OCI-LY1 (cell line): Measurements from ENCODE around the gene NAA10.

Experiments
- H2AFZ ChIP-seq: fragments of 200-600 bp; sonication (generic), shearing (Covaris generic); 2 replicates; pipeline ENCODE4 v1.6.0; 2014; ENCODE audit warnings: antibody characterized with exemption, mild to moderate bottlenecking, low read length
- H3F3A ChIP-seq: fragments of 200-600 bp; sonication (generic), shearing (Covaris generic); 2 replicates; pipeline ENCODE4 v1.6.0; 2014; ENCODE audit warnings: mild to moderate bottlenecking, antibody characterized with exemption, low read length, moderate library complexity; ENCODE audit not compliant: insufficient read depth
- H3K27ac ChIP-seq: fragments of 200-600 bp; sonication (generic); 2 replicates; pipeline ENCODE4 v1.5.1; 2014; ENCODE audit warnings: low read length, mixed run types, mild to moderate bottlenecking, low read depth; ENCODE audit not compliant: poor library complexity, severe bottlenecking
- H3K27me3 ChIP-seq: fragments of 200-600 bp; sonication (generic); 2 replicates; pipeline ENCODE4 v1.6.0; 2014; ENCODE audit warnings: antibody characterized with exemption, mild to moderate bottlenecking, low read length, moderate library complexity; ENCODE audit not compliant: insufficient read depth
- H3K36me3 ChIP-seq: fragments of 200-600 bp; sonication (generic); 2 replicates; pipeline ENCODE4 v1.6.1; 2014; ENCODE audit warnings: mild to moderate bottlenecking, antibody characterized with exemption, low read length, moderate library complexity, mixed read lengths; ENCODE audit not compliant: insufficient read depth
- H3K4me1 ChIP-seq: fragments of 200-600 bp; sonication (generic); 2 replicates; pipeline ENCODE4 v1.5.1; 2014; ENCODE audit warnings: mild to moderate bottlenecking, low read length, moderate library complexity; ENCODE audit not compliant: insufficient read depth, severe bottlenecking
- H3K4me2 ChIP-seq: fragments of 200-600 bp; sonication (generic), shearing (Covaris generic); 2 replicates; pipeline ENCODE4 v1.6.1; 2014; ENCODE audit warnings: low read length
- H3K4me3 ChIP-seq: fragments of 200-600 bp; sonication (generic); 2 replicates; pipeline ENCODE4 v1.5.1; 2014; ENCODE audit warnings: low read length, low read depth, mild to moderate bottlenecking, mixed read lengths; ENCODE audit not compliant: poor library complexity, severe bottlenecking
- H3K79me2 ChIP-seq: fragments of 200-600 bp; shearing (Covaris generic); 2 replicates; pipeline ENCODE4 v1.6.1; 2016; ENCODE audit warnings: mixed run types, low read length, mixed read lengths; ENCODE audit not compliant: insufficient read depth
- H3K9ac ChIP-seq: fragments of 200-600 bp; sonication (generic), shearing (Covaris generic); 2 replicates; pipeline ENCODE4 v1.6.1; 2014; ENCODE audit warnings: mild to moderate bottlenecking, low read length, mixed read lengths
- H3K9me2 ChIP-seq: fragments of 200-600 bp; sonication (generic), shearing (Covaris generic); 2 replicates; pipeline ENCODE4 v1.6.1; 2014; ENCODE audit warnings: low read depth, mild to moderate bottlenecking, low read length, mixed read lengths
- H3K9me3 ChIP-seq: fragments of 200-600 bp; shearing (Covaris generic); 2 replicates; pipeline ENCODE4 v1.6.1; 2014; ENCODE audit warnings: low read length, mixed read lengths
- H4K20me1 ChIP-seq: fragments of 200-600 bp; sonication (generic), shearing (Covaris generic); 2 replicates; pipeline ENCODE4 v1.6.0; 2016; ENCODE audit warnings: mild to moderate bottlenecking, low read length; ENCODE audit not compliant: insufficient read depth
- EZH2 ChIP-seq: fragments of 200-600 bp; sonication (generic), shearing (Covaris generic); IDR thresholded peaks from 2 replicates; pipeline ENCODE4 v1.8.0; 2017; ENCODE audit warnings: borderline replicate concordance, mixed run types, mild to moderate bottlenecking, antibody characterized with exemption, low read length, moderate library complexity, mixed read lengths
- TF ChIP-seq, protein P1 (sequence below): fragments of 200-600 bp; sonication (generic), shearing (Covaris generic); IDR thresholded peaks from 2 replicates; pipeline ENCODE4 v1.5.1; 2017; ENCODE audit warnings: mild to moderate bottlenecking, antibody characterized with exemption, low read length, moderate library complexity, mixed read lengths

NAA10 gene

DNA sequence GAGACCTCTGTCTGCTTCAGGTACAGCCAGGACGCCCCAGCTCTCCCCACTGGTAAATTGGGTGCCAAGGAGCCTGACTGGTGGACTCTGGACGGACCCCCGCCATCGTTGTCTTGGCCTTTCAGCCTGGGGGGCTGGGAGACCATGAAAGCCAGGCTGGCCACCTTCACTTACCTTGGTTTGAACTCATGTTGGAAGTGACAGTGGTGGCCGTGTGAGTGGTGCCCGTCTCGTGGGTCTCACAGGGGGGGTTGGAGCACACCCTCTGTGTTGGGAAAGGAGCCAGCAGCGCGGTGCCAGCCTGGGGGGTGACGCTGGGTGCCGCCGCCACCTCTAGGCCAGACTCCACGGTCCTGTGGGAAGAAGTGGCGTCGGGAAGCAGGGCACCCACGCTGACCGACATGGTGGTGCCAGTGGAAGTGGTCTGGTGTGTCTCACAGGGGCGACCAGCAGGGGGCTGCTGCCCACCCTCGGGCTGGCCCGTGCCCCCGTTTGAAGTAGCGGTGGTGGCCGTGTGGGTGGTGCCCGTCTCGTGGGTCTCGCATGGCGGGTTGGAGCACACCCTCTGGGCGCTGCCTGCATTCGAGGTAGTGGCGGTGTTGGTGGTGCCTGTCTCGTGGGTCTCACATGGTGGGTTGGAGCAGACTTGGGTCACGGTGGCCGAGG lies 19.2 kb upstream of the NAA10 start:
- H3K36me3 ChIP-seq: peaks cover 94% of the 10 kb centered on the region
- no peak for TF ChIP-seq EZH2
- TF ChIP-seq, protein P1, sequence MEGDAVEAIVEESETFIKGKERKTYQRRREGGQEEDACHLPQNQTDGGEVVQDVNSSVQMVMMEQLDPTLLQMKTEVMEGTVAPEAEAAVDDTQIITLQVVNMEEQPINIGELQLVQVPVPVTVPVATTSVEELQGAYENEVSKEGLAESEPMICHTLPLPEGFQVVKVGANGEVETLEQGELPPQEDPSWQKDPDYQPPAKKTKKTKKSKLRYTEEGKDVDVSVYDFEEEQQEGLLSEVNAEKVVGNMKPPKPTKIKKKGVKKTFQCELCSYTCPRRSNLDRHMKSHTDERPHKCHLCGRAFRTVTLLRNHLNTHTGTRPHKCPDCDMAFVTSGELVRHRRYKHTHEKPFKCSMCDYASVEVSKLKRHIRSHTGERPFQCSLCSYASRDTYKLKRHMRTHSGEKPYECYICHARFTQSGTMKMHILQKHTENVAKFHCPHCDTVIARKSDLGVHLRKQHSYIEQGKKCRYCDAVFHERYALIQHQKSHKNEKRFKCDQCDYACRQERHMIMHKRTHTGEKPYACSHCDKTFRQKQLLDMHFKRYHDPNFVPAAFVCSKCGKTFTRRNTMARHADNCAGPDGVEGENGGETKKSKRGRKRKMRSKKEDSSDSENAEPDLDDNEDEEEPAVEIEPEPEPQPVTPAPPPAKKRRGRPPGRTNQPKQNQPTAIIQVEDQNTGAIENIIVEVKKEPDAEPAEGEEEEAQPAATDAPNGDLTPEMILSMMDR: no peak
- H3K9me2 ChIP-seq: no peaks in the 10 kb centered on the region
- no peaks in the 10 kb centered on the region for H3K9me3 ChIP-seq
- no peaks in the 10 kb centered on the region for H3K4me1 ChIP-seq
- H3K9ac ChIP-seq: no peak overlapping the region
- H3K27me3 ChIP-seq: no peaks in the 10 kb centered on the region
- H3F3A ChIP-seq: no peaks in the 10 kb centered on the region
- H3K27ac ChIP-seq: no peak overlapping the region
- H3K79me2 ChIP-seq: no peaks in the 10 kb centered on the region
- H3K4me2 ChIP-seq: no peak overlapping the region
- H2AFZ ChIP-seq: no peak overlapping the region
- no peaks in the 10 kb centered on the region for H4K20me1 ChIP-seq
- no peak overlapping the region for H3K4me3 ChIP-seq

DNA sequence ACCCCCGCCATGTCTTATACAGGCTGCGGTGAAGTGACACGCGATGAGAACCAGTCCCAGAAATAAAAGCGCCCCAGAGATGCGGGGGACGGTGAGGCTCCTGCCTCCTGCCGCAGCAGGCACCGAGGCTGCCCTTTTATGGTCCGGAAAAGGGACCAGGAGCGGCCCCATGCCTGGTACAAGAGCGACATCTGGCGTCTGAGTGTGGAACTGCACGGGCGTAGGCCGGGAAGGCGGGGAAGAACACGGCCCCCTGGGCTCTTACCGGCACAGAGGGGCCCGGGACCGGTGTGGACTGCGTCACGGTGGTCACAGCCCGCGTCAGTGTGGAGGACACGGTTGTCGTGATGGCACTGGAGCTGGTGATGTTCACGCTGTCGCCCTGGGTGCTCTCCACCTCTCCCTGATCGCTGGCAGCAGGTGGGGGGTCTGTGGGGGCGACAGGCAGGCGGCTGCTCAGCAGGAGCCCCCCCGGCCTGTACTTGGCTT lies 18.5 kb upstream of the NAA10 start:
- H3K79me2 ChIP-seq: no peaks in the 10 kb centered on the region
- H3F3A ChIP-seq: no peaks in the 10 kb centered on the region
- no peaks in the 10 kb centered on the region for H3K9me3 ChIP-seq
- no peaks in the 10 kb centered on the region for H3K9me2 ChIP-seq
- no peaks in the 10 kb centered on the region for H3K27me3 ChIP-seq
- peaks cover 95% of the 10 kb centered on the region for H3K36me3 ChIP-seq
- H3K27ac ChIP-seq: peak overlapping the region; percentile 28
- TF ChIP-seq, protein P1: peak; percentile 77
- no peak for TF ChIP-seq EZH2
- H2AFZ ChIP-seq: no peak overlapping the region
- no peaks in the 10 kb centered on the region for H3K4me1 ChIP-seq
- H3K9ac ChIP-seq: no peak overlapping the region
- no peak overlapping the region for H3K4me3 ChIP-seq
- no peaks in the 10 kb centered on the region for H4K20me1 ChIP-seq
- no peak overlapping the region for H3K4me2 ChIP-seq

DNA sequence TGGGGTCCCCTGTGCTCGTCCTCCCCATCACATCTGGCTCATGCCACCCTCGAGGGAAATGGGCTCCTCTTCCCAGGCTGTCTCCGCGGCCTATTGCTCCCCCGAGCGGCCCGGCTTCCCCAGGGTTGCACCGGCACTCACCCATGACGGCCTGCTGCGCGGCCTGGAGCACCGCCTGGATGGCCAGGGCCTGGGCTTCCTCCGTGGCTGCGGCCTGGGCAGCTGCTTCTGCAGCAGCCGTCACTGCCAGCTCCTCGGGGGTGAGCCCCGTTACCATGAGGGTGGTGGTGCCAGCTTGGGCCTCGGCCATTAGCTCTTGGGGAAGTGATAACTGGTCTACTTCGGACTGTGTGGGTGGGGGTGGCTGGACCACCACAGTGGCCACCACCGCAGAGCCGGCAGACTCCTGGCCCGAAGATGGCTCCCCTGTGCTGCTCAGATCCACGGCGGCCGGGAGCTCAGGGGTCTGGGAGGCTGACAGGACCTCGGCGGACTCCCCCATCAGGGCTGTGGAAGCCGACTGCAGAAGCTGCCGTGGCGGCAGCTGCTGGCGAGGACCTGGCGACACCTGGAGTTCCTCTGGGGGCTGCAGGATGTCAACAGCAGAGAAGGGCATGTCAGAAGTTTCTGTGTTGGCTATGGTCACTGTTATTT lies 17.7 kb upstream of the NAA10 start:
- Histone ChIP-seq H3K36me3 (peaks cover 91% of the 10 kb centered on the region), H3K9me3 (no peaks in the 10 kb centered on the region), H4K20me1 (no peaks in the 10 kb centered on the region), H3K27ac (no peak overlapping the region), H3K9ac (no peak overlapping the region), H3K4me2 (no peak overlapping the region), H3K4me1 (no peaks in the 10 kb centered on the region), H3F3A (no peaks in the 10 kb centered on the region), H3K27me3 (no peaks in the 10 kb centered on the region), H3K9me2 (no peaks in the 10 kb centered on the region), H3K79me2 (no peaks in the 10 kb centered on the region), H2AFZ (no peak overlapping the region), H3K4me3 (no peak overlapping the region)
- TF ChIP-seq, protein P1: no peak
- no peak for TF ChIP-seq EZH2
